K562 (cell line): Measurements from ENCODE around the gene MICALL2. TPM values are rescaled to one million over a fixed set of nuclear protein-coding genes. Genes with fewer than 3 reads are reported as not detected.

ENCODE experiments used
- BDP1 ChIP-seq: IDR thresholded peaks from 3 replicates; pipeline ENCODE4 v1.6.1; 2011; ENCODE audit not compliant: insufficient read length, insufficient read depth
- CEBPB ChIP-seq: fragments of 450-650 bp; IDR thresholded peaks from 2 replicates; pipeline ENCODE4 v1.6.1; 2016; ENCODE audit warnings: missing genetic modification characterization, missing compliant biosample characterization
- CHAMP1 ChIP-seq: fragments of 450-650 bp; IDR thresholded peaks from 2 replicates; pipeline ENCODE4 v1.6.1; 2016; ENCODE audit warnings: mild to moderate bottlenecking
- CREBBP ChIP-seq: IDR thresholded peaks from one replicate; pipeline ENCODE4 v1.6.1; 2012; ENCODE audit warnings: low read depth, mild to moderate bottlenecking, control low read depth, inconsistent platforms, low read length
- E2F1 ChIP-seq: sonication (generic); formaldehyde crosslinking; IDR thresholded peaks from 2 replicates; pipeline ENCODE4 v1.8.1; 2023; ENCODE audit warnings: mild to moderate bottlenecking, missing genetic modification reagents, moderate library complexity
- E2F6 ChIP-seq, 2 experiments: IDR thresholded peaks; 2 replicates each; pipeline ENCODE4 v1.6.1; 2011; ENCODE audit warnings: borderline replicate concordance in 1 of 2, control low read depth in 1 of 2, low read depth in 1 of 2, low read length in 1 of 2, mild to moderate bottlenecking in 1 of 2, mixed read lengths in 1 of 2, moderate library complexity in 1 of 2; ENCODE audit not compliant: insufficient read depth in 1 of 2, insufficient read length in 1 of 2, poor library complexity in 1 of 2, severe bottlenecking in 1 of 2; ENCODE audit errors: extremely low read depth in 1 of 2
- ERF ChIP-seq: fragments of 450-650 bp; formaldehyde crosslinking; IDR thresholded peaks from 2 replicates; pipeline ENCODE4 v1.4.0; 2020; ENCODE audit warnings: mild to moderate bottlenecking, mixed read lengths
- GABPB1 ChIP-seq: sonication (generic); formaldehyde crosslinking; IDR thresholded peaks from 2 replicates; pipeline ENCODE4 v1.8.0; 2022; ENCODE audit warnings: mild to moderate bottlenecking, missing genetic modification reagents
- GMEB1 ChIP-seq: fragments of 250-450 bp; sonication (Bioruptor Pico); IDR thresholded peaks from 2 replicates; pipeline ENCODE4 v1.4.0; 2020; ENCODE audit warnings: mild to moderate bottlenecking
- HMGN3 ChIP-seq: IDR thresholded peaks from 2 replicates; pipeline ENCODE4 v1.6.1; 2011; ENCODE audit warnings: borderline replicate concordance, low read depth, mild to moderate bottlenecking, mixed read lengths, low read length; ENCODE audit not compliant: insufficient read length; ENCODE audit errors: extremely low read depth
- IFI16 ChIP-seq: fragments of 250-450 bp; sonication (Bioruptor Pico); IDR thresholded peaks from 2 replicates; pipeline ENCODE4 v2.1.2; 2022; ENCODE audit warnings: mild to moderate bottlenecking, inconsistent platforms
- MAZ ChIP-seq, 2 experiments: fragments of 450-650 bp in 1 of 2; sonication (generic) in 1 of 2; formaldehyde crosslinking; IDR thresholded peaks in 1 of 2; conservative IDR thresholded peaks in 1 of 2; 2 replicates each; pipeline versions ENCODE4 v1.4.0 to v1.5.0; 2020; ENCODE audit warnings: mild to moderate bottlenecking in 1 of 2, missing genetic modification reagents in 1 of 2
- MBD2 ChIP-seq: sonication (generic); IDR thresholded peaks from 2 replicates; pipeline ENCODE4 v1.6.1; 2016; ENCODE audit warnings: low read depth, borderline replicate concordance
- NRF1 ChIP-seq, 2 experiments: fragments of 450-650 bp; IDR thresholded peaks in 1 of 2; conservative IDR thresholded peaks in 1 of 2; 2 replicates each; pipeline ENCODE4 v1.6.1; 2014; ENCODE audit warnings: mild to moderate bottlenecking in 2 of 2
- POLR2AphosphoS5 ChIP-seq: IDR thresholded peaks from 2 replicates; pipeline ENCODE4 v1.6.1; 2011; ENCODE audit warnings: mild to moderate bottlenecking, low read depth, low read length, moderate library complexity; ENCODE audit not compliant: control insufficient read depth, insufficient read depth
- RBBP5 ChIP-seq: fragments of 200-600 bp; sonication (generic); IDR thresholded peaks from 2 replicates; pipeline ENCODE4 v1.6.1; 2012; ENCODE audit warnings: borderline replicate concordance, mild to moderate bottlenecking, low read length, control low read depth, inconsistent platforms; ENCODE audit not compliant: insufficient read depth, poor library complexity, severe bottlenecking
- SP1 ChIP-seq: sonication (generic); formaldehyde crosslinking; IDR thresholded peaks from 2 replicates; pipeline ENCODE4 v1.8.1; 2022; ENCODE audit warnings: mild to moderate bottlenecking, missing genetic modification reagents
- VEZF1 ChIP-seq: fragments of 200-800 bp; sonication (Bioruptor generic); IDR thresholded peaks from 2 replicates; pipeline ENCODE4 v1.6.1; 2017; ENCODE audit warnings: missing genetic modification characterization, missing compliant biosample characterization
- ZNF764 ChIP-seq: fragments of 250-450 bp; sonication (Bioruptor Pico); IDR thresholded peaks from 2 replicates; pipeline ENCODE4 v1.4.0; 2020; ENCODE audit warnings: low read depth, mild to moderate bottlenecking, moderate library complexity
- polyA plus RNA-seq, 8 experiments: library from polyadenylated mRNA; depleted of rRNA in 4 of 8; stranded (reverse) in 5 of 8; unstranded in 3 of 8; fragments of >200 nt; fragmentation: Nextera tagmentation in 2 of 8; fragmentation: Illumina TruSeq in 1 of 8; extraction: Ambion mirVana in 2 of 8; extraction: Trizol in 1 of 8; gene quantifications; 2 replicates each; pipeline versions ENCODE4 v1.2.1 to v1.2.3, GENCODE V29; 2011 to 2014; ENCODE audit warnings: inconsistent platforms in 1 of 8, missing spikeins in 1 of 8
- total RNA-seq, 7 experiments: library from RNA; depleted of rRNA in 6 of 7; stranded (reverse); fragments of >200 nt in 6 of 7; fragmentation: Illumina TruSeq in 2 of 7; extraction: Trizol in 2 of 7; gene quantifications; 2 replicates each; pipeline versions ENCODE4 v1.2.1 to v1.2.3, GENCODE V29; 2011 to 2021; ENCODE audit warnings: low replicate concordance in 1 of 7

The MICALL2 gene
- total and polyA plus RNA-seq, 9 of the 15 experiments (the other 6 are each of a cell fraction or from before 2014, with no cell fraction given) = 1.8 to 103 (median 17.0) TPM

- TF ChIP-seq GMEB1 (CRISPR knock-in tag) (no peak), E2F1 (CRISPR knock-in tag) (no peak; the same call in 1 of the 2 replicates), BDP1 (no peak), VEZF1 (CRISPR knock-in tag) (peak; percentile 29; the same call in 1 of the 2 replicates), NRF1 (conservative IDR thresholded peaks at IDR 0.05 in 1 of 2, IDR thresholded peaks at IDR 0.05 in 1 of 2) (0 out of 4 replicates have a peak, but pooled peaks of 1 of the 2 experiments have one; percentile 12), CEBPB (tag) (no peak), POLR2AphosphoS5 (no peak), CREBBP (no peak), HMGN3 (peak; percentile 37), MBD2 (peak; percentile 57; the same call in 1 of the 2 replicates), E2F6 (IDR thresholded peaks at IDR 0.05; ENCODE audit: borderline replicate concordance in 1 of 2, extremely low read depth in 1 of 2, insufficient read depth in 1 of 2, insufficient read length in 1 of 2, low read depth in 1 of 2, low read length in 1 of 2, poor library complexity in 1 of 2, severe bottlenecking in 1 of 2) (peak in 1 of 2 experiments; percentile 31), CHAMP1 (no peak), MAZ (CRISPR knock-in tag; conservative IDR thresholded peaks at IDR 0.05 in 1 of 2, IDR thresholded peaks at IDR 0.05 in 1 of 2) (peak in 1 of 2 experiments; percentile 64; a peak in 2 of 4 replicates), ERF (CRISPR knock-in tag) (no peak), IFI16 (CRISPR knock-in tag) (no peak), GABPB1 (CRISPR knock-in tag) (peak; percentile 42; the same call in 1 of the 2 replicates), RBBP5 (peak; percentile 7), ZNF764 (no peak), SP1 (CRISPR knock-in tag) (peak; percentile 33; the same call in 1 of the 2 replicates)
- TF ChIP-seq, all 486 proteins: peak for 14
These were observed 232 bp upstream of the MICALL2 start (continued) for GRCh38 chr7:1459512-1459892.
